Stimulated activated CD4-positive, alpha-beta T cell treated with anti-CD3 and anti-CD28 coated beads, Interleukin-12 subunit alpha, Interleukin-12 subunit beta, amount 100 ng/mL, for 4 hours (primary cell): ENCODE measurements around the gene TSPAN3.

Experiments
- DNase-seq: peaks from one replicate; pipeline ENCODE4 v3.0.0-alpha.2; 2020

TSPAN3 gene

DNA sequence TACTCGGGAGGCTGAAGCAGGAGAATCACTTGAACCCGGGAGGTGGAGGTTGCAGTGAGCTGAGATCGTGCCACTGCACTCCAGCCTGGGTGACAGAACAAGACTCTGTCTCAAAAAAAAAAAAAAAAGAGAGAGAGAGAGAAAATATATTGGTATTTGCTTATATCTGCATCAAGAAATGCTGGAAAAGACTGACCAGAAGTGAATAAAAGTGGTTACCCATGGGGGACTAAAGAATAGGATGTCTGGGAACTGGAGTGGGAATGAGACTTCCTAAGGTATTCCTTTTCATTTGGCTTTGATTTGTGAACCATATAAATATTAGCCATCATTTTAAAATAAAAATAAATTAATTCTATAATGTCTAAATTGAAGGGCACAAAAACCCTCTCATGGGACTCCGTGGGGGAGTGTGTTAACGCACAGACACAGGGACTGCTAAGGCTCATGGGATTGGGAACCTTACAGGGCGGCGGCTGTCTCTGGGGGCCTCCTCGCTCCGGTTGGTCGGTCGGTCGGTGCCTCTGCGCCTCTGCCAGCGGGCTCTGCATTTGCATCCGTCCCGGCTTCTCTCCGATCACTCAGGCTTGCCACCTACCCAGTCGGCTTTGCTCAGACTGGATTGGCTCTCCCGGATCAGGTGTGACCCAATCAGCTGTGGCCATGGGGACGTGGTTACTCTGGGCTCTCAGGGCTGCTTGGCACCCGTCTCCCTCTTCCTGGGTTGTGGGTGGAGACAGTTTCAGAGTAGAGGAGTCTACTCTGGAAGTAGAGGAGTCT, 12.7 kb upstream of the TSPAN3 start:
- DNase-seq = peak; percentile 45

- DNase-seq = no peak
Measured at GRCh38 chr15:77081971-77082370, 11.1 kb upstream of the TSPAN3 start.

- no peak for DNase-seq
Measured at GRCh38 chr15:77076323-77076915, 5.5 kb upstream of the TSPAN3 start.

DNA sequence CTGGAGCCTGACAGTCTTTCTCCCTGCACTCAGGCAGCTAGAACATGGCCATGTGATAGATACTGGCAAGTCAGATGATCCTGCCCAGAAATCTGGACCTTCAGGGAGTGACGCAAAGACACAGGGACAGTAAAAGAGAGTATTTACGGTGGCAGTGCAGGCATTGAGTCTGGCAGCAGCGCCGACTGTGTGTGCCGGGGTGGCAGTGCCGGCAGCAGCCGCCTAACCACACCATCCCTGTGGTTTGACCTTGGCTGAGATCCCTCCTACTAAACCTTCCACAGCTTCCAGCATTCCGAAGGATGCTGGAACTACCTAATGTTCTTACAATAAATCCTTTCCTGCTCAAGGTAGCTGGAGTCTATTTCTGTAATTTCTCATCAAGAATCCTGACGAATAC, 4.6 kb upstream of the TSPAN3 start:
- DNase-seq = no peak

- no peak for DNase-seq
Measured at GRCh38 chr15:77074350-77074749, 3.4 kb upstream of the TSPAN3 start.

DNA sequence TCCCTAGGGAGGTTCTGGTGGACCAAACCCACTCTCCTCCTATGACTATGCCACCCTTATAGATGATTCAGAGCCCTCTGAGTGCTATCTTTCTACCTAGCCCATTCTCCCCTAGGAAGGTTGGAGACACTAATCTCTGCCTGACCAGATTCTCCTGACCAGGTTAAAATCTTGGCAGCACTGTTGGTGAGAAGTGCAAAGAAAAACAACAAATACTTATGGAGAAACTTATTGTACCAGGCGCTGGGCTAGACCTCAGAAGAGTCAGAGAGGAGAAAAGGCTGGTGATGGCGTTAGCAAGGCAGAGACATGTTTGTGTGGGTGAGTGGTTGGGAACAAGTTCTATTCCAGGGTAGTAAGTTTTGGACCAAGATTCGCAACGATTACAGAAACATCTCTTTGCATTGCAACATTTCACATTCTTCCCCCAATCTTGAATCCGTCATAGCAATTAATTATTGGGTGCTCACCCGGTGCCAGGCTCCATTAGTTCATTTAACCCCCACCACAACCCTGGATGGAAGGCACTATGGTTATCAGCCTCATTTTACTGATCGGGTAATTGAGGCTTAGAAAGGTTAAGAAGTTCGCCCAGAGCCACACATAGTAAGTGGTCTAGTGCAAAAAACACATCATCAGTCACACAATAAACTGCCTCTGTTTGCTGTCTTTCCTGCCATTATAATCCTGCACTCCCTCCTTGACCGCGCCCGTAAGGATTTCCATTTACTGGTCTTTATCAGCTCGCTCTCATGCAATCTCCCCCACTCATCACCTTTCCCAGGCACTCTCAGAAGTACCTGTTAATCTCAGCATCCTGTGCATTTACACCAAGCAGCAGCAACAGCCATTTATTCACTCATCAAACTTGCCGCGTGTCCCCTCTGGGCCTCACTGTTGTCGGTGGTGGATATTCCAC, 655 bp upstream of the TSPAN3 start:
- DNase-seq = no peak

GRCh38 chr15:77070180-77070494, 772 bp downstream of the TSPAN3 start:
- DNase-seq = no peak

GRCh38 chr15:77069521-77070121, 1.3 kb downstream of the TSPAN3 start:
- DNase-seq = no peak

- no peak for DNase-seq
Measured at GRCh38 chr15:77068633-77069032, 2.3 kb downstream of the TSPAN3 start.

DNA sequence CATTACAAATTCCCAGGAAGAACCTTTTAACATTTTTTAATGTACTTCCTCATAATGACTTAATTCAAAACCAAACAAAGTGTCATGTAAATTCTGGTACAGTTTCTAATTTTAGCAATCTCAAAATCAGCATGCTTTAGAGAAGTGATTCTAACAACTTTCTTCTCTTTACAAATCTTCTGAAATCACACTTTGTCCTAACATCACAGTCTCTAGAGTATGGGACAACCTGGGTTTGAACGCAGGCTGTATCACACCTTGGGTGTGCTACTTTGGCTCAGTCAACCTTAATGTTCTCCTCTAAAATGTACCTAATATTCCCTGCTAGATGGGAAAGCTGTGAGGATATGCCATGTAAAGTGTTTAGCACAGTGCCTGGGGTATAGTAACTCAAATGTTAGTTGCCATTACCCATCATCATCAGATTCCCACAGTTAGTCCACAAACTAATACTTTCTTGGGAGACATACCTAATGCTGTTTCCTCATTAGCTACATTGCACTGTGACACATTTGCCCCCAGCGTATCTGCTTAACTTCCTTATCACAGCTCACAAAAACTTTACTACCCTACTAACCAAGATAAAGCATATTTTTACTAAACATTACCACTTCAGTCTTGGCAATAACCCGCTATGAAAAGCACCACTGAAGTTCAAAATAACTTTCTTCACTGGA, 3.1 kb downstream of the TSPAN3 start:
- no peak for DNase-seq

DNA sequence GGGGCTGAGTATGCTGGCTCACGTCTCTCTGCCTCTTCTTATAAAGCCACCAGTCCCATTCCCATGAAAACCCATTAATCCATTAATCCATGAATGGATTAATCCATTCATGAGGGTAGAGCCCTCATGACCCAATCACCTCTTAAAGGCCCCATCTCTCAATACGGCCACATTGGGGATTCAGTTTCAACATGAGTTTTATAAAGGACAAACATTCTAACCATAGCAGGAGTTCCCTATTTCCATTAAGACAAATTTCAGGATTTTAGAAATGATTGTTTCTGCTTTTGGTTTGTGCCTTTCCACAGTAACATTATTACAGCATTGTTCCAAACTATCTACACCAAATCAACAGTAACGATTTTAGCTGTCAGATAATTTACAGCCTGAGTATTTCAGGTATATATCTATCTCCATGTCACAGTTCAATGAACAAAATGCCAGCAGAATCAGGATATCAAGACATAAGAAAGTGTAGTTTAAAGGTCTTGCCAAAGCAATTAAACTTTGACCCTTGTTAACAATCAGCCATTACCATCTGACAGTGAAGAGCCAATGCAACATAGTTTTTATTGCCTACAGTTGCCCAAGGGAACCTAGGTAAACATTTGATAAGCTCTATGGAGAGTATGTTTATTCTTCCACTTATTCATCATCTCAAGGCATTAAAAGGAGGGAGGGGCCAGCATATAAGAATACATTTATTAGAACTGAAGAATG, 3.8 kb downstream of the TSPAN3 start:
- no peak for DNase-seq

DNA sequence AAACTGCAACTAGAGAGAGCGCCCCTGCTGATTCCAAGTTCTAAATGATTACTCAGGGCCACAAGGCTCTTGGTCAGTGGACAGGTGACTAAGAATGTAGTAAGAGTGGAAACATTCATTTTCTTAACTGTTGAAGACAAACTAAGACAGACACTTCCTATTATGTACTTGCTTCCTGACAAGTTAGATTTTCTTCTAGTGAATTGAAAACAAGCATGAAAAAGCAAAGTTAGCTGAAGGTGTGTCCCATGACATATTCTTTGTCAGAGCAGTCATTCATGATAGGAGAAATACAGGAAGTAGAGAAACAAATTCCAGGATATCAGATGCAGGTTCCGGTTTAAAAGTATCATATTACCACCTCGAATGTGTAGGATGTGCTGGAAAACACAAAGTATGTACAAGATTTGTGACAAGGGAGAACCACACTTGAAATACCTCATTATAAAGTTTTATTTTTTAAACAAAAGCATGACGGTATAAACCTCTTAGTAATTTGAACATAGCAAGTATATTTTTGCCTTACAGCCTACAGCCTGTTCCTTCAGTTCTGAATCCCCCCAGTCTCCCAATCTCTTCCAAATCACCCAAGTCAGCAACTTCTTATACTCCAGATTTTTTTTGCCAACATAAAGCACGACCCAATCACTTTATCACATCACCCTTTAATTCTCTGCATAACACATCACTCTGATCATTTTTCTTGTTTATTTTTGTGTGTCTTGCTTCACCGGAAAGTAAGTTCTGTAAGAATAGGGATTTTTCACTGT, 6.2 kb downstream of the TSPAN3 start:
- no peak for DNase-seq

DNA sequence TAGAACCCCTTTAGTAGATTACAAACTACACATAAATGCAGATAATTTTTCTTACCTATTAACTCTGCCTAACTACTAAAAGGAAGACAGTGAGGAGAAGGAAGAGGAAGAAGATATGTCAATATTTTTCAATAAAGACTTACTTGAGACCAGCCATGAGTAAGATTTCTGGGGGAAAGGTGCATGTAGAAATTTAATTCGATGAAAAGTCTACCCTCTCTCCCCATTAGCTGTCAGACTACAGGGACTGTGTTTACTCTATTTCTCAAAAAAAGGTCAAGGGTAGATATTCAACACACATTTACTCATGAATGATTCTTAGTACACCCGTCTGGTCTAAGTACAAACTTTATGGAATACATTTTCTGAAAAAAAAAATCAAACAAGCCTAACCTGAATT, 6.8 kb downstream of the TSPAN3 start:
- DNase-seq = no peak

DNA sequence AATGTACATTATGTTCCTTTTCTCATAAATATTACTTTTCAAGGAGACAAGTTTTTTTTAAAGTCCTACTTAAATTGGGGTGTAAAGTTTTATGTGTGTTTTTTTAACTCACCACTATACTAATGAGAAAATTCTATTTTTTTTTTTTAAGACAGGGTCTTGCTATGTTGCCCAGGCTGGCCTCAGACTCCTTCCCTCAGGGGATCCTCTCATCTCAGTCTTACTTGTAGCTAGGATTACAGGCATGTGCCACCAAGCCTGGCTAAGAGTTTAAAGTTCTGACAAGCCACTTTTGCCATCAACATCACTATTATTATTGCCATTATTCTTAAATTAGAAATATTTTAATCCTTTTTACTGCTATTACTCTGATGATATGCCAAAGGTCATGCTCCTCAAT, 7.7 kb downstream of the TSPAN3 start:
- DNase-seq = no peak

GRCh38 chr15:77060546-77060945, 10.4 kb downstream of the TSPAN3 start:
- no peak for DNase-seq

DNA sequence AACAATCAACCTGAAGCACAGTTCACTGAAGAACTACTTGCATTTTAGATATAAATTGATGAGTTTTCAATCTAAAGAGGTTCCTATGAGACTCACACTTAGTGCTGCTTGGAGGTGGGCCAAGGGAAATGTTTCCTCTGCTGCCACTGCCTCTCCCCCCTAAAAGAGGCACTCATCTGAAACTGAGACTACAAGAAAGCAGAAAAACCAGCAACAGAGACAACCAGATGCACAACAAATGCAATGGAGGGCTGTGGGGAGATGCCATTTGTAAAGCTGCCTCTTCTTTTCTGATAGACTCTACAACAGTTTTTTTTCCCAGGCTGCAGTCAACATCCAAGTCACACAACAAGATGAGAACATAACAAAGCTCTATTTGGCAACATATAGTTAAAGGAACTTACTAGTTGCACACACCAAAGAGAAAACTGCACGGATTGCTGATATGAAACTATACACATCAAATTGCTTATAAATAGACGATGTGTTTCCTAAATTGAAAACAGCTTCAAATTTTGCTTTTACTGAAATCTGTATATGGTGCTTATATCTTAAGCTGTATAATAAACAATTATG, 11.0 kb downstream of the TSPAN3 start:
- DNase-seq = no peak

GRCh38 chr15:77058468-77058867, 12.4 kb downstream of the TSPAN3 start:
- DNase-seq = no peak

- DNase-seq = no peak
Measured at GRCh38 chr15:77057685-77058084, 13.2 kb downstream of the TSPAN3 start.

DNA sequence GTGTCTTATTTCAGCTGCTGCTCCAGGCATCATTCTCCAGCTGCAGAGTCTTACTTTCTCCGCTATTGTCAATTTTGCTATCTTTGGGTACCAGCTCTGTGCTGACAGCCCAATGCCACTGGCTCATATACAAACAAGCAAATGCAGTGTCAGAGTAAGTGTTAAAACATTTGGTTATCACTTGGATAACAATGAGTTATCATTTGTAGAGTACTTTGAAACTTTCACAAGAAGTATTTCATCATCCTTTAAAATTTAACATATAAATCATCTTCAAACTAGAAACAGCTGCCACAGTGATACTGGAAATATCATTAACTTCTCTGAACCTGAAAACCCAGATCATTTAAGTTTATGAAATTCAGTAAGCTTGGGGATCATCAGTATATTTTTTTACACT, 13.8 kb downstream of the TSPAN3 start:
- DNase-seq = no peak

GRCh38 chr15:77053709-77054108, 17.2 kb downstream of the TSPAN3 start:
- no peak for DNase-seq

DNA sequence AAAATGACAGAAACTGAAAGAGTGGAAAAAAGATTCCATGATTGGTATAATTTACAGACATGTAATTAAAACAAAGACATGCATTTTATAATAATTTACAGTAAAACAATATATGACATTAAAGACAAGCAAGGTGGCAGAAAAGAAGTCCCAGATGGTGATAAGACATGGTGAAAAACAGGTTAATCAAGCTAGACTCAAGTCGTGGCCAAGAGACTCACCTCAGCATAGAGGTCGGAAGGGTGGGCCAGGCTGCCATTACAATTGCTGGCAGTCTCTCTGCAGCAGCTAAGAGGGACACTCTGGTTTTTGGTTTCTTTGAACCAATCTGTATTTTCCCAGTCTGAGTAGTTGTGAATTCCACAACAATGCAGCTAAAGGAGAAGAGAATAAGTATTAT, 18.4 kb downstream of the TSPAN3 start:
- DNase-seq = no peak
